Nephron (organoid): ENCODE measurements around the gene DNASE2.

Experiments
- H3K27ac Mint-ChIP-seq, 3 experiments: 2 replicates each; pipeline ENCODE4 v1.8.0; 2020; ENCODE audit warnings: mixed read lengths in 3 of 3, mild to moderate bottlenecking in 2 of 3, moderate library complexity in 1 of 3
- H3K27me3 Mint-ChIP-seq: 2 replicates; pipeline ENCODE4 v1.8.0; 2021; ENCODE audit warnings: low read depth, mild to moderate bottlenecking, moderate library complexity, mixed read lengths
- H3K36me3 Mint-ChIP-seq: 2 replicates; pipeline ENCODE4 v1.8.0; 2020; ENCODE audit warnings: low read depth, mixed read lengths
- H3K4me1 Mint-ChIP-seq: 2 replicates; pipeline ENCODE4 v1.8.0; 2020; ENCODE audit warnings: mixed read lengths
- H3K4me3 Mint-ChIP-seq, 3 experiments: 2 replicates each; pipeline ENCODE4 v1.8.0; 2020; ENCODE audit warnings: mild to moderate bottlenecking in 3 of 3, mixed read lengths in 3 of 3, moderate library complexity in 2 of 3
- H3K9me3 Mint-ChIP-seq: 2 replicates; pipeline ENCODE4 v1.8.0; 2020; ENCODE audit warnings: mixed read lengths
- CTCF ChIP-seq, 3 experiments: fragments of 200-600 bp; sonication (generic); IDR thresholded peaks; one replicate each; pipeline ENCODE4 v1.5.0; 2021; ENCODE audit warnings: antibody characterized with exemption in 3 of 3; ENCODE audit not compliant: unreplicated experiment in 3 of 3

The DNASE2 gene

GRCh38 chr19:12838886-12839756 lies 42.1 kb downstream of the DNASE2 start:
- Mint-ChIP-seq H3K27ac (no peak overlapping the region), H3K36me3 (no peaks in the 10 kb centered on the region), H3K4me1 (peaks cover 37% of the 10 kb centered on the region), H3K27me3 (peaks cover 87% of the 10 kb centered on the region), H3K9me3 (peaks cover 2% of the 10 kb centered on the region), H3K4me3 (peak overlapping the region; percentile 76 to 80 (median 78))
- TF ChIP-seq CTCF (IDR thresholded peaks at IDR 0.05; ENCODE audit: unreplicated experiment in 3 of 3), result no peak

- Mint-ChIP-seq H3K9me3 (peaks cover 2% of the 10 kb centered on the region), H3K27ac (no peak within 1 kb of the TSS), H3K4me3 (peak within 1 kb of the TSS; percentile 76 to 80 (median 78)), H3K36me3 (no peaks in the 10 kb centered on the region), H3K4me1 (peaks cover 37% of the 10 kb centered on the region), H3K27me3 (peaks cover 89% of the 10 kb centered on the region)
- TF ChIP-seq CTCF (IDR thresholded peaks at IDR 0.05; ENCODE audit: unreplicated experiment in 3 of 3), result peak; percentile 51 to 60 (median 51)
These were observed 42.9 kb downstream of the DNASE2 start, which contains the start of gene MAST1 for GRCh38 chr19:12838182-12838885. TSS of gene MAST1 (plus strand) at chr19:12838515. CDS start at chr19:12838573, 58 bp downstream.

- peaks cover 42% of the 10 kb centered on the region for H3K4me1 Mint-ChIP-seq
- H3K27ac Mint-ChIP-seq, result no peak overlapping the region
- H3K36me3 Mint-ChIP-seq, result no peaks in the 10 kb centered on the region
- peak overlapping the region; percentile 35 to 63 (median 59) for H3K4me3 Mint-ChIP-seq
- peaks cover 93% of the 10 kb centered on the region for H3K27me3 Mint-ChIP-seq
- H3K9me3 Mint-ChIP-seq, result peaks cover 5% of the 10 kb centered on the region
- TF ChIP-seq CTCF (IDR thresholded peaks at IDR 0.05; ENCODE audit: unreplicated experiment in 3 of 3), result no peak
These were observed 44.0 kb downstream of the DNASE2 start for GRCh38 chr19:12837225-12837624.

GRCh38 chr19:12836529-12836863 lies 44.8 kb downstream of the DNASE2 start:
- Mint-ChIP-seq H3K4me3 (peak overlapping the region; percentile 42 to 62 (median 53)), H3K27ac (no peak overlapping the region), H3K36me3 (no peaks in the 10 kb centered on the region), H3K9me3 (peaks cover 5% of the 10 kb centered on the region), H3K27me3 (peaks cover 94% of the 10 kb centered on the region), H3K4me1 (peaks cover 37% of the 10 kb centered on the region)
- no peak for TF ChIP-seq CTCF (IDR thresholded peaks at IDR 0.05; ENCODE audit: unreplicated experiment in 3 of 3)

GRCh38 chr19:12834976-12835757 lies 46.1 kb downstream of the DNASE2 start:
- peaks cover 94% of the 10 kb centered on the region for H3K27me3 Mint-ChIP-seq
- H3K4me1 Mint-ChIP-seq, result peaks cover 26% of the 10 kb centered on the region
- no peak overlapping the region for H3K27ac Mint-ChIP-seq
- peak overlapping the region; percentile 53 to 66 (median 64) for H3K4me3 Mint-ChIP-seq
- no peaks in the 10 kb centered on the region for H3K36me3 Mint-ChIP-seq
- peaks cover 5% of the 10 kb centered on the region for H3K9me3 Mint-ChIP-seq
- no peak for TF ChIP-seq CTCF (IDR thresholded peaks at IDR 0.05; ENCODE audit: unreplicated experiment in 3 of 3)
